HG02884 (cell line): ENCODE data around the gene PIGS.

Experiments
- ATAC-seq: cut with Tn5 transposase; IDR thresholded peaks from one replicate; pipeline ENCODE4 v1.9.1; 2021; ENCODE audit warnings: mild to moderate bottlenecking, moderate library complexity; ENCODE audit not compliant: unreplicated experiment

Gene PIGS

GRCh38 chr17:28551421-28552175 is 19.7 kb downstream of the PIGS start:
- ATAC-seq, result no peak

DNA sequence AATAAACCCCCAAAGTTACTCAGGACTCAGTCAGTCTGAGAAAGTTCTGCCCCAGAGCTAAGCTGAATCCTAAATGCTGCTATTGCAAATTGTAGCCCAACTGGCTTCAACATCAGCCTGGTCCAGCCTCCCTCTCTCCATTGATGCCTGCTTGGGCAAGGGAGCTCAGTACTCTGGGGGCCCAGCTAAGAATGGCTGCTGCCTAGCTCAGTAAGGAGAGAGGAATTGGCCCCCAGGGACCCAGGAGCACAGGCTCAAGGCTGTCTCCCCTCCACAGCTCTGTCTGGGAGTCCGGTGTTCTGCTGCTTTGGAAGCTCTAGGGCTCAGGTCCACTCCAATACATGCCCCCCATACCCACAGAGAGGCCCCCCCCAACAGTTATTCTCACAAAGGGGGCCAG is 20.5 kb downstream of the PIGS start:
- ATAC-seq, result no peak

DNA sequence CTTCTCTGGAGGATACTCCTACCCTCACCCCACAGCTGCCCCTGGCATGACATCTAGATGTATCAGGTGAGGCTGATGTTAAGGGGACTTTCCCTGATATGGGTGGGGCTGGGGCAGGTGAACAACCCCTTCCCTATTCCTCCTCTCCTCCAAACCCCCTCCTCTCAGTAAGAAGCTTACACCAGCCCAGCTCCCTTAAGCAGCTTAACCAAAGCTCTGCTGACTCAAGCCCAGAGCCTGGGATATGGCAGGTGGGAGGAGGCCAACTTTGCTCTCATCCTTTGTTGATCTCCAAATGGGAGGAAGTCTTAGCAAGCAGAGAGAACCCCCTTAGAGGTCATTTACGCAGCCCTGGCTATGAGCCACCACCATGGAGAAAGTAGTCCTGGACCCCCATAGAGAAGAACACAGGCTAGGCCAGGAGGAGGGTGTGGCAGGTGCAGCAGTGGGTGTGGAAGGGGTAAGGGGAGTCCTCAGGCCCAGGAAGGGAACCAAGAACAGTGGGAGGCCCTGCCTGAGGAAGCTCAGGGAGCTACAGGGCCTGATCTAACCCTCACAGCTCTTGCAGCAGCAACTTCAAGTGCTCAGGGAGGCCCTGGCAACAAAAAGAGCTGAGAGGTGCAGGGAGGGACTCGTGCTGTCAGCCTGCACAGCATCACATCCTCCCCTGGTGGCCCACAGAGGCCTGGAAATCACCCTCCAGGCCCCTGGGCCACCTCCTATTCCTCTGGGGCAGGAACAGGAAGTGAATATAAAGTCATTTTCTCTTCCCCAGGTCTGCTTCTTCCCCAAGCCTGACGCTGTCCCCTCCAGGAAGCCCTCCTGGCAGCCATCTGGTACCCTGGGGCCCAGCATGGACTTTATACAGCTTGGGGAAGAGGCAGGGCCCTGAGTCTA is 21.8 kb downstream of the PIGS start:
- ATAC-seq, result no peak

DNA sequence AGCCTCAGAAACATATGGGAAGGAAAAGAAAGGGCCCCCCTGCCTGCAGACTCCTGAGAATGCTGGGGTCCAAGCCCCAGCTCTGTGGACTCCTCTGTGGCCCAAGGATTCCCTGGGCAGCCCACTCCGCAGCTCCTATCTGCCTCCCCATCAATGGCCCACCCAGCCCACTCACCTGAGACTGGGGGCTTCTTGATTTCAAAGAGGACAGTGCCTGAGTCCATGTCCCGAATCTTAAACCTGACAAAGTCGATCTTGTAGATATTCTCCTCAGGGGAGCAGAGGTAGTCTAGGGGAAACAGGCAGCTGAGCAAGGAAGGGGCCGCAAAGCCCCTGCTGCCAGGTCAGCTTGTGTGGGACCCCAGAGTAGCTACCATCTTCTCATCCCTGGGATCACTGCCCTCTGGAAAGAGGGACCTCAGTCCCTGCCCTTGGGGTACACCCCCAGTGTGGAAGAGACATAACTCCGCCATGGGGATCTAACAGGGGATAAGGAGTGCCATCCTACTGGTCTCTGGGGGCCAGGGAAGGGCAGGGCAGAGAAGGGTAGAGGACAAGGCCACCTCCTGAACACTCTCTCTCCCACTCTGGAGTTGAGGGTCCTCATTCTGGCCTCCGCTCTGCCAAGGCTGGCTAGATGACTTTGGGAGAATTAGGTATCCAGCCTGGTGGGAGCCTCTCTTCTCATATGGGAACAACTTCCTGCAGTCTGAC is 22.8 kb downstream of the PIGS start:
- ATAC-seq, result no peak

- ATAC-seq, result no peak
These were observed 23.5 kb downstream of the PIGS start for GRCh38 chr17:28547623-28548416.

DNA sequence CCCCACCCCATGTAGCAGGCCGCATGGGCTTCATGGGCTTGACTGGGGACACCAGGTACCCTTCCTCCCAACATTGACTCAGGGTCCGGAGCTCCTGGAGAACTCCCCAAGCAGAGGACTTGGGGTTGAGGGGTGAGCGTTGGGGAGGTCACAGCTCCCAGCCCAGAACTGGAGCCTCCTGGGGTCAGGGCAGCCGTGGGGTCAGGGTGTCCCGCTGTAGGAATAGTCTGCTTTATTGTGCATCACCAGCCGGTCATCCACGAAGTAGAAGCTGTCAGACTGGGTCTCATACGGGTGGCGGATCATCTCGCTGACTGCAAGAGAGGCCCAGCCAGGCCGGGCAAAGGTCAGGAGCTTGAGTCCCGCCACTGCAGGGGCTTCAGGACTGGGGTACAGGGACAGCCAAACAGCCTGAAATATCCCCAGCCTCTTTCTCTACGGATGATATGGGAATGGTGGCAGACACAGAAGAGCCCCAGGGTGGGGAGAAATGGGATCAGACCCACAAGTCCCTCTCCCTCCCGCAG is 24.2 kb downstream of the PIGS start:
- no peak for ATAC-seq

DNA sequence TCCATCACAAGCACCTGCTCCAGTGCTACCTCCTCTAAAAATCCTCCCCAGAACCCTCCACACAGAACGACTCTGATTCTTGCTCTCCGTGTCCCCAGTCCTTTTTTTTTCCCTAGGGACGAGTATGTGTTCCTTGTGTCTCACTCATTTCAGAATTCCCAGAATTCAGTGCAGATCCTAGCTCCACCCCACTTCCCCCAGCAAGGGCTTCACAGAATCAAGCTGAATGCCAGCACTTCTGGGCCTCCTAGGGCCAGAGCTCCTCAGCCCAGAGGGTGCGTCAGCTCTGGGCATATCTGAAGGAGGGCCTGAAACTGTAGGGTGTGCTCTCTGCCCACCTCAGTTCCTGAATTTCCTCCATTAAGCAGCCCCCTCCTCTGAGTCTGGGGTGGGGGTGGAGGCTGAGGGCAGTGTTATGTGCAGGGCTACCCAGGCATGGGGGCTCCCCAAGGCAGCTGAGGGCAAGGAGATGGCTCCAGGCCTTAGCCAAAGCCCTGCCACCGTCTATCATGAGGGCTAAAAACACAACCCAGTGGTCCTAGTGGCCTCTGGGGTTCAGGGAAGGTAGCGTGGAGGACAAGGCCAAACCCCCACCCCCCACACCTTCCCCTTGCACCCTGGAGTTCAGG is 25.4 kb downstream of the PIGS start:
- ATAC-seq, result no peak

- ATAC-seq, result no peak
These were observed 26.2 kb downstream of the PIGS start for GRCh38 chr17:28545141-28545503.

GRCh38 chr17:28544402-28545140 is 26.8 kb downstream of the PIGS start:
- ATAC-seq, result no peak

DNA sequence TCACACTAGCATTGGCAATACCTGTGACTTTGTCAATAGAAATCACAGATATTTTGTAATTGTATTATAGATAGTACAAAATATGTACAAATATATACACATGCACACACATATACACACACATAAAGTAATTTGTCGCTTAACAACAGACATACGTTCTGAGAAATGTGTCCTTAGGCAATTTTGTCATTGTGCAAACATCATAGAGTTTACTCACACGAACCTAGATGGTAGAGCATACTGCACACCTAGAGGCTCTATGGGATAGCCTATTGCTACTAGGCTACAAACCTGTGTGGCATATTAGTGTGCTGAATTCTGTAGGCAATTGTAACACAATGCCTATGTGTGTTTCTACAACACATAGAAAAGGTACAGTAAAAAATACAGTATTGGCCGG is 29.9 kb downstream of the PIGS start:
- no peak for ATAC-seq

DNA sequence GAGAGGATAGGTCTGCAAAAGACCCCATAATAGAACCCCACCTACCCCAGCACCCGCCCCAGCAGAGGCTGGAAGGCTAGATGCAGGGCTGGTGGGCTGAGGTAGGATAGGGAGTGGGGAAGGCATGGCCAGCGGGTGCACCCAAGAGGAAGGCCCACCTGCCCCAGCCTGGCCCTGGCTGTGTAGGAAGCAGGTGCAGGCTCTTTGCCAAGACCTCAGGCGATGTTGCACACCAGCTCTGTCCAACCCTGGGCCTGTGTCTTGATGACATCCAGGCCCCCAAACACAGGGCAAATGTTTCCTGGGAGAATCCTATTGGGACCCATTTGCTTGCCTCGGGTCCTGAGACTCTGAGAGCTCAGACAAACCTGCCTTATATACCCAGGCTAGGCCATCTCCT is 31.1 kb downstream of the PIGS start:
- no peak for ATAC-seq

DNA sequence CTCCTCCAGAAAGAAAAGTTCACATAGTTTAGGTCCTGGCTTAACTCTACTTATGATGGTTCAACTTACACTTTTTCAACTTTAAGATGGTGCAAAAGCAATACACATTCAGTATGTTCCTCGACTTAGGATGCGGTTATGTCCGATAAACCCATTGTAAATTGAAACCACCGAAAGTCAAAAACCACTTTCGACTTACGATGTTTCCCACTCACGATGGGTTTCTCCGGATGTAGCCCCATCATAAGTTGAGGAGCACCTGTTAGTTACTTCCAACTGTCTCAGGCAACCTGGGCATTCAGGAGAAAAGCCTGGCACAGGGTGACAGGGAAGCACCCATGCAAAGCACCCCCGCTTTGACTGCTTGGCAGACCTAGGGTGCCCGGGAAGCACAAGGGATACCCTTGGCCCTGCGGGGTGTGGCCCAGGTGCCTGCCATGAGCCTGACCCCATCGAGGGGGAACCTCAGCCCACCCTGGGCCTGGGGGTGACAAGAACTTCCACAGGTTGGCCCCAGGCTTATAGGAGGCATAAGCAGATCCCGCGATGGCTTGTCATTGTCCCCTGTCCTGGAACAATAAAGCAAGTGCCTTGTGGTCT is 32.9 kb downstream of the PIGS start:
- no peak for ATAC-seq

DNA sequence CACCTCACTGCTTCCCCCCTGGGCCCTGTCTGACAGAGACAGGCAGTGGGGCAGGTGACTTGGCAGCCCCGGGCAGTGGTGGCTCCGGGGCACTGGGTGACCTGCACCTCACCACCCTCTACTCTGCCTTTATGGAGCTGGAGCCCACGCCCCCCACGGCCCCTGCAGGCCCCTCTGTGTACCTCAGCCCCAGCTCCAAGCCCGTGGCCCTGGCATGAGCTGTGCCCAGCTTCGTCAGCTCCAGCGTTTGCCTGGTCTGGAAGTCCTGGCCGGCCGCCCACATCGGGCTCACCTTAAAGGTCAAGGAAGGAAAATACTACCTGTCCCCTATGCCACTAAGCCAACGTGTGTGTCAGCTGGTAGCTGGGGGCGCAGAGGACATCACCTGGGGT is 34.1 kb downstream of the PIGS start:
- no peak for ATAC-seq

GRCh38 chr17:28536532-28537218 is 34.6 kb downstream of the PIGS start:
- ATAC-seq, result no peak

- no peak for ATAC-seq
These were observed 36.5 kb downstream of the PIGS start for GRCh38 chr17:28534740-28535375.

GRCh38 chr17:28533091-28533807 is 38.1 kb downstream of the PIGS start:
- no peak for ATAC-seq
